Measurements from ENCODE around the gene CENPX. TPM values are rescaled to one million over a fixed set of nuclear protein-coding genes. Genes with fewer than 3 reads are reported as not detected.

CENPX gene
- total RNA-seq, 1 experiment from 2014 or later, result 187 TPM

DNA sequence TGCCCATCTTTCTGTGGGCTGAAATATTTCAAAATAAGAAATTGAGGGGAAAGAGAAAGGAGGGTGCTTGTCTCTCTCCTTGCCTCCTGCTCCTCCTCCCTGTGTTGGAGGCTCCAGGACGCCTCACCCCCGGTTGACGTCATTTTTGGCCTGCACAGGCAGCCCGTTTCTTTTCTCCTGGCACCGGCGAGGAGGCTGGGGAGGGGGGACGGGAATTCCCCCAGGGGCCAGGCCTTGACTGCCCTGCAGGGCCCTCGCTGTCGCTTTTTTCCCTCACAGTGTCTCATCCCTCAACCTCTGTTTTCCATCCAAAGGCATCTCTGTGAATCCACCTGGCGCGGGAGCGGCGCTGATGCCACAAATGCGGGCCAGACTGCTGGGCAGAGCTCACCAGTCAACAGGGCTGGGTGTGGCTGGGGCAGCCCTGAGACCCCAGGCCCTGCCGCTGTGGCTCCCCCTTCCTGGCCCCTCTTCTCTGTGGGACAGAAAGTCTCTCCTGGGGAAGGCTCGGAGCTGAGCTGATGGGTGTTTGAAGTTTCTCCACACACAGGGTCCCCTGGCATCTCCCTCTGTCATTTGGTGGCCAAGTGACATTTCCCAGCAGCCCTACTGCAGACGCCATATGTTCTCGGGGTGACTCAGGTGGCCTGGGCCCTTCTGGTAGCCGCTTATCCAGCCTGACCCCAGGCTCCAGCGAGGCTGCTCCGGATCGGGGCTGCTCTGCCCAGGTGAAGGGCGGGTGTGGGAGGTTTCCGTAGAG lies 16.0 kb downstream of the CENPX start:
- H3K27ac ChIP-seq (ENCODE audit: low read length), result no peak overlapping the region
- H3K27me3 ChIP-seq (ENCODE audit: control insufficient read depth, insufficient read depth, low read length), result no peaks in the 10 kb centered on the region
- H3K36me3 ChIP-seq (ENCODE audit: control insufficient read depth, insufficient read depth, low read length), result no peaks in the 10 kb centered on the region
- in situ Hi-C loops (cut with HindIII; ENCODE audit: low pct_unique_long_range_greater_than_20kb, low sequenced_read_pairs), result no loop called here
- H3K4me1 ChIP-seq (ENCODE audit: control insufficient read depth, insufficient read depth, low read length), result peaks cover 46% of the 10 kb centered on the region
- TF ChIP-seq TCF7L2 (IDR thresholded peaks at IDR 0.05; ENCODE audit: low read depth, low read length) (no peak), SIN3A (IDR thresholded peaks at IDR 0.05; ENCODE audit: borderline replicate concordance, insufficient read depth, low read depth, low read length) (no peak), POLR2AphosphoS5 (IDR thresholded peaks at IDR 0.05; ENCODE audit: low read depth, low read length) (no peak)
- TF ChIP-seq, protein P1, sequence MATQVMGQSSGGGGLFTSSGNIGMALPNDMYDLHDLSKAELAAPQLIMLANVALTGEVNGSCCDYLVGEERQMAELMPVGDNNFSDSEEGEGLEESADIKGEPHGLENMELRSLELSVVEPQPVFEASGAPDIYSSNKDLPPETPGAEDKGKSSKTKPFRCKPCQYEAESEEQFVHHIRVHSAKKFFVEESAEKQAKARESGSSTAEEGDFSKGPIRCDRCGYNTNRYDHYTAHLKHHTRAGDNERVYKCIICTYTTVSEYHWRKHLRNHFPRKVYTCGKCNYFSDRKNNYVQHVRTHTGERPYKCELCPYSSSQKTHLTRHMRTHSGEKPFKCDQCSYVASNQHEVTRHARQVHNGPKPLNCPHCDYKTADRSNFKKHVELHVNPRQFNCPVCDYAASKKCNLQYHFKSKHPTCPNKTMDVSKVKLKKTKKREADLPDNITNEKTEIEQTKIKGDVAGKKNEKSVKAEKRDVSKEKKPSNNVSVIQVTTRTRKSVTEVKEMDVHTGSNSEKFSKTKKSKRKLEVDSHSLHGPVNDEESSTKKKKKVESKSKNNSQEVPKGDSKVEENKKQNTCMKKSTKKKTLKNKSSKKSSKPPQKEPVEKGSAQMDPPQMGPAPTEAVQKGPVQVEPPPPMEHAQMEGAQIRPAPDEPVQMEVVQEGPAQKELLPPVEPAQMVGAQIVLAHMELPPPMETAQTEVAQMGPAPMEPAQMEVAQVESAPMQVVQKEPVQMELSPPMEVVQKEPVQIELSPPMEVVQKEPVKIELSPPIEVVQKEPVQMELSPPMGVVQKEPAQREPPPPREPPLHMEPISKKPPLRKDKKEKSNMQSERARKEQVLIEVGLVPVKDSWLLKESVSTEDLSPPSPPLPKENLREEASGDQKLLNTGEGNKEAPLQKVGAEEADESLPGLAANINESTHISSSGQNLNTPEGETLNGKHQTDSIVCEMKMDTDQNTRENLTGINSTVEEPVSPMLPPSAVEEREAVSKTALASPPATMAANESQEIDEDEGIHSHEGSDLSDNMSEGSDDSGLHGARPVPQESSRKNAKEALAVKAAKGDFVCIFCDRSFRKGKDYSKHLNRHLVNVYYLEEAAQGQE (IDR thresholded peaks at IDR 0.05; ENCODE audit: insufficient read depth in 1 of 2, low read depth in 2 of 2, low read length in 1 of 2), result no peak
- TF ChIP-seq, protein P2, sequence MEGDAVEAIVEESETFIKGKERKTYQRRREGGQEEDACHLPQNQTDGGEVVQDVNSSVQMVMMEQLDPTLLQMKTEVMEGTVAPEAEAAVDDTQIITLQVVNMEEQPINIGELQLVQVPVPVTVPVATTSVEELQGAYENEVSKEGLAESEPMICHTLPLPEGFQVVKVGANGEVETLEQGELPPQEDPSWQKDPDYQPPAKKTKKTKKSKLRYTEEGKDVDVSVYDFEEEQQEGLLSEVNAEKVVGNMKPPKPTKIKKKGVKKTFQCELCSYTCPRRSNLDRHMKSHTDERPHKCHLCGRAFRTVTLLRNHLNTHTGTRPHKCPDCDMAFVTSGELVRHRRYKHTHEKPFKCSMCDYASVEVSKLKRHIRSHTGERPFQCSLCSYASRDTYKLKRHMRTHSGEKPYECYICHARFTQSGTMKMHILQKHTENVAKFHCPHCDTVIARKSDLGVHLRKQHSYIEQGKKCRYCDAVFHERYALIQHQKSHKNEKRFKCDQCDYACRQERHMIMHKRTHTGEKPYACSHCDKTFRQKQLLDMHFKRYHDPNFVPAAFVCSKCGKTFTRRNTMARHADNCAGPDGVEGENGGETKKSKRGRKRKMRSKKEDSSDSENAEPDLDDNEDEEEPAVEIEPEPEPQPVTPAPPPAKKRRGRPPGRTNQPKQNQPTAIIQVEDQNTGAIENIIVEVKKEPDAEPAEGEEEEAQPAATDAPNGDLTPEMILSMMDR (IDR thresholded peaks at IDR 0.05), result no peak
- DNase-seq (ENCODE audit: low read depth, low spot score) (no peak), ATAC-seq (no peak)
- TSS peak; percentile 76 for BruUV-seq (replicated peaks)
- no peak overlapping the region for H3K4me3 ChIP-seq (ENCODE audit: low read depth in 2 of 2, low read length in 2 of 2)
- POLR2A ChIA-PET, result no interaction called here
- intact Hi-C loops (cut with micrococcal nuclease; ENCODE audit: unreplicated experiment), result no loop called here
- H3K9me3 ChIP-seq (ENCODE audit: control insufficient read depth, insufficient read depth, low read depth, low read length), result no peaks in the 10 kb centered on the region
- CTCF ChIA-PET, result no interaction called here

DNA sequence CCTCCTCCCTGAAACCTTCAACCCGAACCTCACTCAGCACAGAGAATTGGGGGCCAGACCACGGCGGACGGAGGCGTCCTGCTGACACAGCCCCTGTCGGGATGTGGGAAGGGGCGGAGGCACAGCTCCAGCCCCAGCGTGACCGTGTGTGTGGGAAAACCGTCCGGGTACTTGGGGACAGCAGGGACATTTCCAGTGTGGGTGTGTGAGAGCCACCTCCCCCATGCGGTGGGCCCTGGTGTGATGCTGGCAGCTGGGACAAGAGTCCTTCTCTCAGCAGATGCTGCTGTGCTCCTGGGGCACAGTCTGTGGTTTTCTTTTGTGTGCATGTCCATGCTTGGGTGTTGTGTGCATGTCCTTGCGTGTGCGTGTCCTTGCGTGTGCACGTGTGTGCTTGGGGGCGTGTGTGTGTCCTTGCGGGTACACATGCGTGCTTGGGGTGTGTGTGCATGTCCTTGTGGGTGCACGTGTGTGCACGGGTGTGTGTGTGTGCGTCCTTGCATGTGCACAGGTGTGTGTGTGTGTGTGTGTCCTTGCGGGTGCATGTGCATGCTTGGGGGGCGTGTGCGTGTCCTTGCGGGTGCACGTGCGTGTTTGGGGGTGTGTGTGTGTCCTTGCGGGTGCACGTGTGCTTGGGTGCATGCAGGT lies 16.9 kb downstream of the CENPX start:
- intact Hi-C loops (cut with micrococcal nuclease; ENCODE audit: unreplicated experiment), result no loop called here
- ChIA-PET CTCF (no interaction called here), POLR2A (no interaction called here)
- DNase-seq (ENCODE audit: low read depth, low spot score) (no peak), ATAC-seq (no peak)
- H3K9me3 ChIP-seq (ENCODE audit: control insufficient read depth, insufficient read depth, low read depth, low read length), result no peaks in the 10 kb centered on the region
- H3K4me3 ChIP-seq (ENCODE audit: low read depth in 2 of 2, low read length in 2 of 2), result no peak overlapping the region
- no TSS peak for BruUV-seq (replicated peaks)
- in situ Hi-C loops (cut with HindIII; ENCODE audit: low pct_unique_long_range_greater_than_20kb, low sequenced_read_pairs), result no loop called here
- H3K27me3 ChIP-seq (ENCODE audit: control insufficient read depth, insufficient read depth, low read length), result no peaks in the 10 kb centered on the region
- no peak for TF ChIP-seq SIN3A (IDR thresholded peaks at IDR 0.05; ENCODE audit: borderline replicate concordance, insufficient read depth, low read depth, low read length)
- TF ChIP-seq, protein P2 (IDR thresholded peaks at IDR 0.05), result no peak
- TF ChIP-seq, protein P1 (IDR thresholded peaks at IDR 0.05; ENCODE audit: insufficient read depth in 1 of 2, low read depth in 2 of 2, low read length in 1 of 2), result no peak
- TF ChIP-seq TCF7L2 (IDR thresholded peaks at IDR 0.05; ENCODE audit: low read depth, low read length), result no peak
- no peak for TF ChIP-seq POLR2AphosphoS5 (IDR thresholded peaks at IDR 0.05; ENCODE audit: low read depth, low read length)
- H3K36me3 ChIP-seq (ENCODE audit: control insufficient read depth, insufficient read depth, low read length), result no peaks in the 10 kb centered on the region
- H3K27ac ChIP-seq (ENCODE audit: low read length), result no peak overlapping the region
- peaks cover 46% of the 10 kb centered on the region for H3K4me1 ChIP-seq (ENCODE audit: control insufficient read depth, insufficient read depth, low read length)
